Esophagus muscularis mucosa (tissue), 3 donors: ENCODE data around the gene ITPKB.
A peak's percentile ranks its signal among the peaks of the same experiment; 100 is the strongest.

ENCODE experiments used
- EP300 ChIP-seq: sonication (generic); formaldehyde crosslinking; IDR thresholded peaks from one replicate; pipeline ENCODE4 v1.6.1; 2017; ENCODE audit warnings: antibody characterized with exemption
- POLR2A ChIP-seq: fragments of 450-650 bp; IDR thresholded peaks from one replicate; pipeline ENCODE4 v1.6.1; 2017; ENCODE audit warnings: antibody characterized with exemption, moderate library complexity, mild to moderate bottlenecking, low read depth
- POLR2AphosphoS5 ChIP-seq, 2 donors: sonication (generic); formaldehyde crosslinking; IDR thresholded peaks; one replicate each; pipeline ENCODE4 v1.6.1; 2017; ENCODE audit warnings: antibody characterized with exemption in 2 of 2

- TF ChIP-seq EP300 (peak; percentile 33), POLR2AphosphoS5 (IDR thresholded peaks at IDR 0.05) (peak; percentile 78 to 79), POLR2A (no peak)
Observed at GRCh38 chr1:226778657-226779058, 39.6 kb upstream of the ITPKB start.
